Measurements from ENCODE around the gene GLG1.

GRCh38 chr16:74608944-74609343 is 2.0 kb upstream of the GLG1 start:
- TF ChIP-seq, protein P1, sequence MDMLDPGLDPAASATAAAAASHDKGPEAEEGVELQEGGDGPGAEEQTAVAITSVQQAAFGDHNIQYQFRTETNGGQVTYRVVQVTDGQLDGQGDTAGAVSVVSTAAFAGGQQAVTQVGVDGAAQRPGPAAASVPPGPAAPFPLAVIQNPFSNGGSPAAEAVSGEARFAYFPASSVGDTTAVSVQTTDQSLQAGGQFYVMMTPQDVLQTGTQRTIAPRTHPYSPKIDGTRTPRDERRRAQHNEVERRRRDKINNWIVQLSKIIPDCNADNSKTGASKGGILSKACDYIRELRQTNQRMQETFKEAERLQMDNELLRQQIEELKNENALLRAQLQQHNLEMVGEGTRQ (IDR thresholded peaks at IDR 0.05), result no peak
- TF ChIP-seq RCOR1 (IDR thresholded peaks at IDR 0.05; ENCODE audit: low read depth, low read length) (no peak), POLR2A (IDR thresholded peaks at IDR 0.05; ENCODE audit: low read length) (no peak)
- TF ChIP-seq, protein P2, sequence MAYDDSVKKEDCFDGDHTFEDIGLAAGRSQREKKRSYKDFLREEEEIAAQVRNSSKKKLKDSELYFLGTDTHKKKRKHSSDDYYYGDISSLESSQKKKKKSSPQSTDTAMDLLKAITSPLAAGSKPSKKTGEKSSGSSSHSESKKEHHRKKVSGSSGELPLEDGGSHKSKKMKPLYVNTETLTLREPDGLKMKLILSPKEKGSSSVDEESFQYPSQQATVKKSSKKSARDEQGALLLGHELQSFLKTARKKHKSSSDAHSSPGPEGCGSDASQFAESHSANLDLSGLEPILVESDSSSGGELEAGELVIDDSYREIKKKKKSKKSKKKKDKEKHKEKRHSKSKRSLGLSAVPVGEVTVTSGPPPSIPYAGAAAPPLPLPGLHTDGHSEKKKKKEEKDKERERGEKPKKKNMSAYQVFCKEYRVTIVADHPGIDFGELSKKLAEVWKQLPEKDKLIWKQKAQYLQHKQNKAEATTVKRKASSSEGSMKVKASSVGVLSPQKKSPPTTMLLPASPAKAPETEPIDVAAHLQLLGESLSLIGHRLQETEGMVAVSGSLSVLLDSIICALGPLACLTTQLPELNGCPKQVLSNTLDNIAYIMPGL (CRISPR knock-in tag; IDR thresholded peaks at IDR 0.05; ENCODE audit: borderline replicate concordance), result no peak

All from A549 (cell line).